Measurements from ENCODE around the gene TP53I11.

Gene TP53I11

DNA sequence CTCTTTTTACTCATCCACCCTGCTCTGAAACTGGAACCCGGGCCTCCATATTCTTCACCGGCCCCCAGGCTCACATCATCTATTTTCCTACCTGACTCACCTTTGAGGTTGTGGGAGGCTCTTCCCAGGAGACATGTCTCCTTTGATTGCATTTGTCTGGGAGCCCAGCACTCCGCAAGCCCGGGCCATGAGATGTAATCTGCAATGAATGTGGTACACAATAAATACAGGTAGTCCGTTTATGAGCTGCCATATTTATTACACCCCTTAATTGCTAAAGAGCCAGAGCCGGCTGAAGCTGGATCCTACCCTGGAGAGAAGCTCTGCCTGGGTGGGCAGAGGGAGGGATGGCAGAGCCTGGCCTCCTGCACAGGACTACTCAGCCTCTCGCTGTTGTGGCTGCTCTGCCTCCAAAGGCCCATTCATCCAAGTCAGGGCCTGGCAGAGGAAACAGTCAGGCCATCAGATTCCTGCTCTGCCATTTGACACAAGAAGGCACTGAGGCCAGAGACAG, 49.5 kb downstream of the TP53I11 start:
- TF ChIP-seq NFIC (IDR thresholded peaks at IDR 0.05) (no peak), RAD21 (IDR thresholded peaks at IDR 0.05; ENCODE audit: low read depth) (no peak), FOXM1 (IDR thresholded peaks at IDR 0.05; ENCODE audit: borderline replicate concordance, low read depth) (no peak)

DNA sequence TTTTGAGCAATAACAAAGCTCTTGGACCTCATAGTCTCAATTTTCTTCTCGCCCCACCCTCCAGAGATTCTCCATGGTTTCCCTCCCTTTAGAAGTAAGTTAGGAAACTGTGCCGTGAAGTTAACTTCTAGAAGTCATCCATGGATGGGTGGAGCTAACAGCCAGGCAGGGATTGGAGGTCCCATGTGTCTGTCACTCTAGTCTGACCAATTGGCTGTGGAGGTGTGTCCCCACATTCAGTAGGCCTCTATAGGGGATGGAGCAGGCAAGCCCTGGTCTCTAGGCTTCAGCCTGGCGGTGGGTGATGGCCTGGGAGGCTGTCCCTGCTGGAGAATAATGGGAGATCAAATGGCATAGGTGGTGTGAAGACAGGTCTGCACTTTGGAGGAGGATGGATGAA, 50.7 kb downstream of the TP53I11 start:
- TF ChIP-seq, protein P1, sequence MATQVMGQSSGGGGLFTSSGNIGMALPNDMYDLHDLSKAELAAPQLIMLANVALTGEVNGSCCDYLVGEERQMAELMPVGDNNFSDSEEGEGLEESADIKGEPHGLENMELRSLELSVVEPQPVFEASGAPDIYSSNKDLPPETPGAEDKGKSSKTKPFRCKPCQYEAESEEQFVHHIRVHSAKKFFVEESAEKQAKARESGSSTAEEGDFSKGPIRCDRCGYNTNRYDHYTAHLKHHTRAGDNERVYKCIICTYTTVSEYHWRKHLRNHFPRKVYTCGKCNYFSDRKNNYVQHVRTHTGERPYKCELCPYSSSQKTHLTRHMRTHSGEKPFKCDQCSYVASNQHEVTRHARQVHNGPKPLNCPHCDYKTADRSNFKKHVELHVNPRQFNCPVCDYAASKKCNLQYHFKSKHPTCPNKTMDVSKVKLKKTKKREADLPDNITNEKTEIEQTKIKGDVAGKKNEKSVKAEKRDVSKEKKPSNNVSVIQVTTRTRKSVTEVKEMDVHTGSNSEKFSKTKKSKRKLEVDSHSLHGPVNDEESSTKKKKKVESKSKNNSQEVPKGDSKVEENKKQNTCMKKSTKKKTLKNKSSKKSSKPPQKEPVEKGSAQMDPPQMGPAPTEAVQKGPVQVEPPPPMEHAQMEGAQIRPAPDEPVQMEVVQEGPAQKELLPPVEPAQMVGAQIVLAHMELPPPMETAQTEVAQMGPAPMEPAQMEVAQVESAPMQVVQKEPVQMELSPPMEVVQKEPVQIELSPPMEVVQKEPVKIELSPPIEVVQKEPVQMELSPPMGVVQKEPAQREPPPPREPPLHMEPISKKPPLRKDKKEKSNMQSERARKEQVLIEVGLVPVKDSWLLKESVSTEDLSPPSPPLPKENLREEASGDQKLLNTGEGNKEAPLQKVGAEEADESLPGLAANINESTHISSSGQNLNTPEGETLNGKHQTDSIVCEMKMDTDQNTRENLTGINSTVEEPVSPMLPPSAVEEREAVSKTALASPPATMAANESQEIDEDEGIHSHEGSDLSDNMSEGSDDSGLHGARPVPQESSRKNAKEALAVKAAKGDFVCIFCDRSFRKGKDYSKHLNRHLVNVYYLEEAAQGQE (IDR thresholded peaks at IDR 0.05; ENCODE audit: low read depth), result no peak
- TF ChIP-seq ZBTB7A (IDR thresholded peaks at IDR 0.05; ENCODE audit: low read depth) (no peak), NFIC (IDR thresholded peaks at IDR 0.05) (no peak), YY1 (IDR thresholded peaks at IDR 0.05; ENCODE audit: low read depth) (no peak), CEBPB (IDR thresholded peaks at IDR 0.05) (no peak), TEAD4 (IDR thresholded peaks at IDR 0.05) (no peak), FOXM1 (IDR thresholded peaks at IDR 0.05; ENCODE audit: borderline replicate concordance, low read depth) (no peak), EGR1 (IDR thresholded peaks at IDR 0.05) (no peak), RAD21 (IDR thresholded peaks at IDR 0.05; ENCODE audit: low read depth) (no peak), EP300 (IDR thresholded peaks at IDR 0.05; ENCODE audit: borderline replicate concordance) (no peak), TCF12 (IDR thresholded peaks at IDR 0.05; ENCODE audit: low read depth) (no peak), CREB1 (IDR thresholded peaks at IDR 0.05; ENCODE audit: low read depth) (no peak), TAF1 (IDR thresholded peaks at IDR 0.05; ENCODE audit: low read depth) (no peak)
- TF ChIP-seq, protein P2, sequence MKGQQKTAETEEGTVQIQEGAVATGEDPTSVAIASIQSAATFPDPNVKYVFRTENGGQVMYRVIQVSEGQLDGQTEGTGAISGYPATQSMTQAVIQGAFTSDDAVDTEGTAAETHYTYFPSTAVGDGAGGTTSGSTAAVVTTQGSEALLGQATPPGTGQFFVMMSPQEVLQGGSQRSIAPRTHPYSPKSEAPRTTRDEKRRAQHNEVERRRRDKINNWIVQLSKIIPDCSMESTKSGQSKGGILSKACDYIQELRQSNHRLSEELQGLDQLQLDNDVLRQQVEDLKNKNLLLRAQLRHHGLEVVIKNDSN (IDR thresholded peaks at IDR 0.05), result no peak
- TF ChIP-seq, protein P3, sequence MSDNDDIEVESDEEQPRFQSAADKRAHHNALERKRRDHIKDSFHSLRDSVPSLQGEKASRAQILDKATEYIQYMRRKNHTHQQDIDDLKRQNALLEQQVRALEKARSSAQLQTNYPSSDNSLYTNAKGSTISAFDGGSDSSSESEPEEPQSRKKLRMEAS (IDR thresholded peaks at IDR 0.05), result no peak

DNA sequence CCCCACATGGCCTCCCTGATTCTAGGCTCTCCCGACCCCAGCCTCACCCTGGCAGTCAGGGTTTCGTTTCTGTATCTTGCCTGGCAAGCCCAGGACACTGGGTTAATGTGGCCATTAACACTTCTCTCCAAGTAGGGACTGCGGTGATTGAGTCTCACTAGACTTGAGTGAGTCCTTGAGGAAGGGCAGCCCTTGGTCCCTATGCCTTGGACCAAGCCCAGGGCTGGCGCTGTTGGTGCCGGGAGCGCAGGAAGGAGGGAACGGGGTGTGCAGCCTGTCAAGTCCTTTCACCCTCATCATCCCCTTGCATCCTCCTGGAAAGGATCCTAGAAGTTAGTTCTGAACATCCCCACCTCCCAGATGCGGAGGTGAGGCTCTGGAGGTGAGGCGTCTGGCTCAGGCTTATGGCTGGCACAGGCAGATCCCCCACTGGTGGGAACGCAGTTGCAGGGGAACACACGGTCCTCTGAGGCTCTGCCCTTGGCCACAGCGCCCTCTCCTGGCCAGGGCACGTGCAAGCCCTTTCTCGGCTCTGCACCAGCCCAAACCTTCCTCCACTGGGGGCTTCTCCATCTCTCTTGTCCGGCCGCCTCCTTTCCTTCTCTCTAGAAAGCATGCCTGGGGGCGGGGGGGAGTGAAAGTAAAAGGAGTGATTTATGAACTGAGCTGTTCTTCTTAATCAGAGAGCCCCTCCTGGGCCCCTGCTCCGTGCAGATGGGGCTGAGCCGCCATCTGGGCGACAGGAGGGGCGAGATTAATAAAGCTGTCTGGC, 56.7 kb downstream of the TP53I11 start:
- TF ChIP-seq, protein P2 (IDR thresholded peaks at IDR 0.05), result no peak
- TF ChIP-seq RAD21 (IDR thresholded peaks at IDR 0.05; ENCODE audit: low read depth), result peak; percentile 92
- TF ChIP-seq, protein P3 (IDR thresholded peaks at IDR 0.05), result 0 out of 2 replicates have a peak, but pooled peaks have one; percentile 1

DNA sequence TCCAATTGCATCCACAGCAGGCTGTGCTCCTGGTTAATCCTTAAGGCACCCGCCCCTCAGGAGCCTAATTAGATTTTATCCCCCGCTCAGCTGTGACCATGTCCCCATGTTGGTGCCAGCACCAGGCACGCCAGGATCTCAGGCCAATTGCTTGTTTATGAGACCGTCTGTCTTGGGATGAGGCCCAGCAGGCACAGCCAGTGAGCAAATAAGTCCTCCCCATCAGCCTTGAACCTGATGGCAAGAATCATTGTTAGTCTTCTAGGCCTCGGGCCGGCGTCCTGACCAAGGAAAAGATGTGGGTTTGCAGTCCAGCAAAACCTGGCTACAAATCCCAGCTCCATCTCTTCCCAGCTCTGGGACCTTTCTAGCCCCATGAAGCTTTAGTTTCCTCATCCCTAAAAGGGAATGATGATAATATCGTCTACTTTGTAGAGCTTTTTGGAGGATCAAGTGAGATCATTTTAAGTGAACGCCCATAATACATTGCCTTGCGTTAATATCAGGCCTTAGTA, 57.3 kb downstream of the TP53I11 start:
- TF ChIP-seq EGR1 (IDR thresholded peaks at IDR 0.05), result no peak

DNA sequence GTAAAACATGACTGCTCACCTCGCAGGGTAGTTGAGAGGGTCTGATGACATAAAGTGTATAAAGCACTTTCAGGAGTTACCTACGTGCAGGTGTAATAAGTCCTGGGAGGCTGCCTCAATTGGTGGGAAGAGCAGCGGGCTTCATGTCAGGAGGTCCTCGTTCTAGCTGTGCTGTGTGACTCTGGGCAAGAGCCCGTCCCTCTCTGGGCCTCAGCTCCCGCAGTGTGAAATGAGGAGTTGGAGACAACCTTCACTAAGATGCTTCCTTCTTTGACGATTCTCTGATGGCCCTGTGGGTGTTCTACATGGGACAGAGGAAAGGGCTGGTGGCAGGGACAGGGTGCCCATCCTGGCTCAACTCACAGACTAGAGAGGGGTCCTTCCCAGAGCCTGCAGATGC, 57.8 kb downstream of the TP53I11 start:
- TF ChIP-seq, protein P3 (IDR thresholded peaks at IDR 0.05), result no peak
- no peak for TF ChIP-seq NFIC (IDR thresholded peaks at IDR 0.05)
- TF ChIP-seq, protein P1 (IDR thresholded peaks at IDR 0.05; ENCODE audit: low read depth), result no peak
- no peak for TF ChIP-seq YY1 (IDR thresholded peaks at IDR 0.05; ENCODE audit: low read depth)
- TF ChIP-seq ZBTB7A (IDR thresholded peaks at IDR 0.05; ENCODE audit: low read depth), result no peak
- TF ChIP-seq TCF12 (IDR thresholded peaks at IDR 0.05; ENCODE audit: low read depth), result no peak
- TF ChIP-seq CEBPB (IDR thresholded peaks at IDR 0.05), result no peak
- no peak for TF ChIP-seq CREB1 (IDR thresholded peaks at IDR 0.05; ENCODE audit: low read depth)
- TF ChIP-seq, protein P2 (IDR thresholded peaks at IDR 0.05), result no peak
- TF ChIP-seq EP300 (IDR thresholded peaks at IDR 0.05; ENCODE audit: borderline replicate concordance), result no peak
- TF ChIP-seq RAD21 (IDR thresholded peaks at IDR 0.05; ENCODE audit: low read depth), result no peak
- no peak for TF ChIP-seq EGR1 (IDR thresholded peaks at IDR 0.05)
- TF ChIP-seq TAF1 (IDR thresholded peaks at IDR 0.05; ENCODE audit: low read depth), result no peak
- TF ChIP-seq FOXM1 (IDR thresholded peaks at IDR 0.05; ENCODE audit: borderline replicate concordance, low read depth), result no peak
- TF ChIP-seq TEAD4 (IDR thresholded peaks at IDR 0.05), result no peak

Measured in Ishikawa (cell line).